ENCODE data around the gene UST.

DNA sequence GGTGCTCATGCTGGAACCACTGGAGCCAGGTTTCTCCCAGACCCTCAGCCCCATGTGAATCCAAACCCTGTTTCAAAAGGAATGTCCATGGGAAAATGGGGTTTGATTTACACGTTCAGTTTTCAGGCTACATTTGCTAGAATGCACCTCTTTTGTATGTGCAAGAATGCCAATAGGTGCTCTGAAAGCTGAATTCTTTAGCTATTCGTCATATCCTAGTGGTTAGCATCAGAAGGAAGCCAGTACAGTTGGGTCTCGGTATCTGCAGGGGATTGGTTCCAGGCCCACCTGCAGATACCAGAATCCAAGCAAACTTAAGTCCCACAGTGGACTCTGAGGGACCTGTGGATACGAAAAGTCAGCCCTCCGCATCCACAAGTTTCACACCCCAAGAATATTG, 93.4 kb downstream of the UST start:
- TF ChIP-seq, protein P1, sequence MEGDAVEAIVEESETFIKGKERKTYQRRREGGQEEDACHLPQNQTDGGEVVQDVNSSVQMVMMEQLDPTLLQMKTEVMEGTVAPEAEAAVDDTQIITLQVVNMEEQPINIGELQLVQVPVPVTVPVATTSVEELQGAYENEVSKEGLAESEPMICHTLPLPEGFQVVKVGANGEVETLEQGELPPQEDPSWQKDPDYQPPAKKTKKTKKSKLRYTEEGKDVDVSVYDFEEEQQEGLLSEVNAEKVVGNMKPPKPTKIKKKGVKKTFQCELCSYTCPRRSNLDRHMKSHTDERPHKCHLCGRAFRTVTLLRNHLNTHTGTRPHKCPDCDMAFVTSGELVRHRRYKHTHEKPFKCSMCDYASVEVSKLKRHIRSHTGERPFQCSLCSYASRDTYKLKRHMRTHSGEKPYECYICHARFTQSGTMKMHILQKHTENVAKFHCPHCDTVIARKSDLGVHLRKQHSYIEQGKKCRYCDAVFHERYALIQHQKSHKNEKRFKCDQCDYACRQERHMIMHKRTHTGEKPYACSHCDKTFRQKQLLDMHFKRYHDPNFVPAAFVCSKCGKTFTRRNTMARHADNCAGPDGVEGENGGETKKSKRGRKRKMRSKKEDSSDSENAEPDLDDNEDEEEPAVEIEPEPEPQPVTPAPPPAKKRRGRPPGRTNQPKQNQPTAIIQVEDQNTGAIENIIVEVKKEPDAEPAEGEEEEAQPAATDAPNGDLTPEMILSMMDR (optimal IDR thresholded peaks at IDR 0.05 in 1 of 3, IDR thresholded peaks at IDR 0.05 in 1 of 3, conservative IDR thresholded peaks at IDR 0.05 in 1 of 3; ENCODE audit: extremely low read depth in 1 of 3, insufficient read depth in 2 of 3, low read length in 3 of 3): no peak
- no peak for TF ChIP-seq EZH2 (IDR thresholded peaks at IDR 0.05; ENCODE audit: low read length)
